HepG2 (cell line): ENCODE data around the gene KCNH8. TPM values are rescaled to one million over a fixed set of nuclear protein-coding genes. Genes with fewer than 3 reads are reported as not detected.

Experiments used
- ATAC-seq: fragments of 200-7000 bp; cut with Tn5 transposase; 3 replicates; pipeline ENCODE4 v1.9.1; 2020; ENCODE audit warnings: mild to moderate bottlenecking, moderate library complexity
- BruUV-seq: library from RNA; stranded (reverse); fragments of 400-500 nt; replicated peaks from 2 replicates; lab custom pipeline; 2021; lab: Mats Ljungman, UMichigan
- CTCF ChIA-PET: fragments of 300-600 bp; formaldehyde crosslinking; extraction: SDS; loops from one replicate; lab custom pipeline; 2021; ENCODE audit warnings: low total read pairs, inconsistent platforms, low intra/inter-chr PET ratio; lab: Yijun Ruan, JAX
- POLR2A ChIA-PET: fragments of 350-600 bp; sonication (Branson Sonifier 250); formaldehyde crosslinking; loops from one replicate; lab custom pipeline; 2020; ENCODE audit warnings: antibody characterized with exemption, inconsistent platforms; lab: Yijun Ruan, JAX
- DNase-seq: peaks from one replicate; pipeline ENCODE4 v3.0.0-alpha.2; 2015; ENCODE audit warnings: low spot score
- FAIRE-seq: peaks from 3 replicates; lab custom pipeline; 2011; peaks lifted over from hg19 to GRCh38; lab: Jason Lieb, UNC
- H2AFZ ChIP-seq: one replicate; pipeline ENCODE4 v1.6.1; 2011; ENCODE audit warnings: low read length, inconsistent platforms
- H3K27ac ChIP-seq: fragments of 300-600 bp; 3 replicates; pipeline ENCODE4 v1.8.0; 2011; ENCODE audit warnings: mixed run types, mild to moderate bottlenecking, mixed read lengths, low read length, inconsistent platforms; ENCODE audit not compliant: insufficient read depth; ENCODE audit errors: extremely low read length
- H3K27me3 ChIP-seq, 2 experiments: fragments of 200-600 bp in 1 of 2; 2 replicates in 1 of 2; 3 replicates in 1 of 2; pipeline versions ENCODE4 v1.6.0 to v1.8.0; 2011; ENCODE audit warnings: low read length in 2 of 2, mild to moderate bottlenecking in 2 of 2, moderate library complexity in 2 of 2, inconsistent platforms in 1 of 2; ENCODE audit not compliant: insufficient read depth in 2 of 2, control insufficient read depth in 1 of 2
- H3K36me3 ChIP-seq, 2 experiments: fragments of 200-600 bp in 1 of 2; replicated peaks in 1 of 2; 2 replicates in 1 of 2; 3 replicates in 1 of 2; pipeline versions ENCODE4 v1.5.1 to v1.8.0; 2011; ENCODE audit warnings: low read length in 2 of 2, inconsistent platforms in 1 of 2; ENCODE audit not compliant: insufficient read depth in 2 of 2, control insufficient read depth in 1 of 2
- H3K4me1 ChIP-seq: 2 replicates; pipeline ENCODE4 v1.5.1; 2012; ENCODE audit warnings: low read length, inconsistent platforms; ENCODE audit not compliant: insufficient read depth
- H3K4me2 ChIP-seq: 2 replicates; pipeline ENCODE4 v1.6.0; 2011; ENCODE audit warnings: low read depth, low read length, inconsistent platforms
- H3K4me3 ChIP-seq, 3 experiments: fragments of 200-600 bp in 1 of 3; sonication (generic), shearing (Covaris generic) in 1 of 3; replicated peaks in 1 of 3; 2 replicates each; pipeline ENCODE4 v1.5.1; 2011 to 2016; ENCODE audit warnings: low read length in 3 of 3, inconsistent platforms in 2 of 3, low read depth in 2 of 3, mild to moderate bottlenecking in 2 of 3, control low read depth in 1 of 3, mixed read lengths in 1 of 3; ENCODE audit not compliant: insufficient read depth in 1 of 3
- H3K79me2 ChIP-seq: one replicate; pipeline ENCODE4 v1.6.1; 2011; ENCODE audit warnings: low read length, inconsistent platforms; ENCODE audit not compliant: insufficient read depth
- H3K9ac ChIP-seq: 2 replicates; pipeline ENCODE4 v1.6.0; 2011; ENCODE audit warnings: mild to moderate bottlenecking, low read depth, low read length, inconsistent platforms; ENCODE audit not compliant: insufficient read depth
- H3K9me3 ChIP-seq: 2 replicates; pipeline ENCODE4 v1.5.1; 2012; ENCODE audit warnings: mild to moderate bottlenecking, low read length
- H4K20me1 ChIP-seq: 2 replicates; pipeline ENCODE4 v1.6.0; 2011; ENCODE audit warnings: inconsistent platforms, mild to moderate bottlenecking, low read length, moderate library complexity; ENCODE audit not compliant: insufficient read depth
- CREB1 ChIP-seq, 2 experiments: fragments of 450-650 bp in 1 of 2; IDR thresholded peaks; 2 replicates each; pipeline ENCODE4 v1.6.1; 2016 to 2017; ENCODE audit warnings: control low read depth in 1 of 2, mild to moderate bottlenecking in 1 of 2, missing compliant biosample characterization in 1 of 2, missing genetic modification characterization in 1 of 2
- DNMT3B ChIP-seq: conservative IDR thresholded peaks from 2 replicates; pipeline ENCODE4 v1.6.1; 2016; ENCODE audit warnings: missing biosample characterization, control low read depth
- FIP1L1 ChIP-seq: fragments of 200-400 bp; formaldehyde crosslinking; IDR thresholded peaks from 2 replicates; pipeline ENCODE4 v1.6.1; 2018; ENCODE audit warnings: low read depth, mild to moderate bottlenecking, low read length, moderate library complexity, borderline replicate concordance; ENCODE audit not compliant: insufficient read depth
- GZF1 ChIP-seq: sonication (generic); formaldehyde crosslinking; IDR thresholded peaks from 2 replicates; pipeline ENCODE4 v1.5.1; 2020; ENCODE audit warnings: mild to moderate bottlenecking, missing genetic modification reagents
- ISL2 ChIP-seq: sonication (generic); formaldehyde crosslinking; IDR thresholded peaks from 2 replicates; pipeline ENCODE4 v1.5.0; 2020; ENCODE audit warnings: missing genetic modification reagents
- JUN ChIP-seq: sonication (generic); formaldehyde crosslinking; IDR thresholded peaks from 2 replicates; pipeline ENCODE4 v1.4.0; 2020; ENCODE audit warnings: mild to moderate bottlenecking, missing genetic modification reagents
- MIXL1 ChIP-seq: IDR thresholded peaks from 2 replicates; pipeline ENCODE4 v1.6.1; 2016
- NCOR1 ChIP-seq: fragments of 200-600 bp; sonication (generic); IDR thresholded peaks from 2 replicates; pipeline ENCODE4 v1.7.0; 2017; ENCODE audit warnings: antibody characterized with exemption, low read length, borderline replicate concordance
- ZNF44 ChIP-seq: sonication (generic); formaldehyde crosslinking; IDR thresholded peaks from 2 replicates; pipeline ENCODE4 v1.5.1; 2020; ENCODE audit warnings: mild to moderate bottlenecking, missing genetic modification reagents
- ZNF460 ChIP-seq: sonication (generic); formaldehyde crosslinking; IDR thresholded peaks from 2 replicates; pipeline ENCODE4 v1.5.1; 2020; ENCODE audit warnings: missing genetic modification reagents, mild to moderate bottlenecking, borderline replicate concordance
- ZNF598 ChIP-seq: sonication (generic); formaldehyde crosslinking; IDR thresholded peaks from 2 replicates; pipeline ENCODE4 v1.5.1; 2020; ENCODE audit warnings: mild to moderate bottlenecking, missing genetic modification reagents, borderline replicate concordance
- ZNF615 ChIP-seq: sonication (generic); formaldehyde crosslinking; IDR thresholded peaks from 2 replicates; pipeline ENCODE4 v1.5.0; 2020; ENCODE audit warnings: mild to moderate bottlenecking, missing genetic modification reagents, borderline replicate concordance
- ZNF674 ChIP-seq: sonication (generic); formaldehyde crosslinking; IDR thresholded peaks from 2 replicates; pipeline ENCODE4 v1.5.0; 2020; ENCODE audit warnings: low read depth, mild to moderate bottlenecking, missing genetic modification reagents
- ZNF777 ChIP-seq: sonication (generic); formaldehyde crosslinking; IDR thresholded peaks from 2 replicates; pipeline ENCODE4 v1.4.0; 2020; ENCODE audit warnings: missing genetic modification reagents
- ZNF816 ChIP-seq: sonication (generic); formaldehyde crosslinking; IDR thresholded peaks from 2 replicates; pipeline ENCODE4 v1.8.0; 2022; ENCODE audit warnings: missing genetic modification reagents, mild to moderate bottlenecking, borderline replicate concordance
- WGBS: methylation state at CpG from one replicate; pipeline ENCODE4 v1.1.6; 2017; ENCODE audit warnings: low lambda C conversion rate; 5-methylcytosine and 5-hydroxymethylcytosine counted together
- in situ Hi-C: cut with HindIII; loops from 2 replicates; pipeline ENCODE4 v1.10.0; 2017; ENCODE audit warnings: low pct_unique_long_range_greater_than_20kb; ENCODE audit not compliant: extremely low pct_ligation_motif_present
- intact Hi-C: fragments of 100-400 bp; cut with micrococcal nuclease; formaldehyde crosslinking; loops from one replicate; pipeline ENCODE4 v1.10.0; 2022; ENCODE audit not compliant: unreplicated experiment
- polyA plus RNA-seq, 8 experiments: library from polyadenylated mRNA; depleted of rRNA in 3 of 8; stranded (reverse) in 7 of 8; unstranded in 1 of 8; fragments of >200 nt; fragmentation: Illumina TruSeq in 4 of 8; extraction: Trizol in 4 of 8; gene quantifications; 2 replicates each; pipeline versions ENCODE4 v1.2.1 to v1.2.3, GENCODE V29; 2011 to 2016; ENCODE audit warnings: low read depth in 4 of 8, missing spikeins in 1 of 8, mixed read lengths in 1 of 8; ENCODE audit not compliant: insufficient read depth in 1 of 8
- total RNA-seq, 5 experiments: library from RNA; depleted of rRNA; stranded (reverse); fragments of >200 nt; fragmentation: Illumina TruSeq; extraction: Trizol; gene quantifications; 2 replicates each; pipeline ENCODE4 v1.2.3, GENCODE V29; 2016; ENCODE audit warnings: low read depth in 1 of 5
- TF ChIP-seq, protein P1 (sequence below): fragments of 450-650 bp; IDR thresholded peaks from 2 replicates; pipeline ENCODE4 v1.6.1; 2016
- TF ChIP-seq, protein P2 (sequence below): sonication (generic); formaldehyde crosslinking; IDR thresholded peaks from 2 replicates; pipeline ENCODE4 v1.4.0; 2020; ENCODE audit warnings: low read depth, mild to moderate bottlenecking, missing genetic modification reagents

The KCNH8 gene
- total and polyA plus RNA-seq, 2 of the 13 experiments (the other 11 are each of a cell fraction or from before 2014, with no cell fraction given) = 0.04 TPM; not detected in 1

DNA sequence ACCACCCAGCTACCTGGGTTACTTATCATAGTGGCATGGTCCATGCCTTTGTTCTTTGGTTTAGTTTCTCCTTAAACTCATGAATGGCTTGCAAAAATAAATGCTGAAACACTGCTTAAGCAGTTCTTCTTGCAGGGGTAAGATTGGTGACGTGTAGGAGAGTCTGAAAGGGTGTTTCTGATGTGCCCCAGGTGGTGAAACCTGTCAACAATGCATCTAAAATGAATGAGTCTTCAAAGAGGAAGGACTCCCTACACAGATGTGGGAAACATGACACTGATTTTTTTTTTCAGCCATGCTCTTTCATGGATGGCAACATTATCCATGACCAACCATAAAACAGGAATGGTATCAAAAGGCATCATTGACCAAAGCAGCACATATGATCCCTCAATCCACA lies 72.0 kb downstream of the KCNH8 start:
- 0% methylated on average over 1 of the region's 1 CpG for WGBS

DNA sequence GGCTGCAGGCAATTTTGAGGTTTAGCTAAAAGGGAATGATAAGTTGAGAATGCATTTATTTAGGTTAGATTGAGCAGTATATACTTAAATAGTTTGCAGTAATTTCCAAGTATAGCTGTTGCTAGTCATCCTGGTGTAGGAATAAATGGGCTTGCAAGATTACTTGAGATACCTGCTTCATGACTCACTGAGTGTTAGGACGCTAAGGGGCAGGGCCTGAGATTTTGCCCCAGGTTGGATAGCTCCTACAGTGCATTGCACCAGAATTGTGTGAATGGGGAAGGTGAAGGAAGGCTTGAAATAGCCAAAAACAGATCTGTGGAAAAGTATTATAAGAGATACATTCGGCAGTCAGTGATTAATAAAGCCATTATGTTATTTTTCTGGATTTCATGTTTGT lies 72.8 kb downstream of the KCNH8 start:
- H3K9me3 ChIP-seq = no peaks in the 10 kb centered on the region
- no TSS peak for BruUV-seq
- ChIA-PET CTCF (no interaction called here), POLR2A (no interaction called here)
- H3K9ac ChIP-seq = no peak overlapping the region
- H3K4me3 ChIP-seq = no peak overlapping the region
- H3K79me2 ChIP-seq = no peaks in the 10 kb centered on the region
- FAIRE-seq (no peak), DNase-seq (no peak), ATAC-seq (no peak)
- no peak overlapping the region for H2AFZ ChIP-seq
- H3K36me3 ChIP-seq = no peaks in the 10 kb centered on the region
- H3K4me2 ChIP-seq = no peak overlapping the region
- in situ Hi-C loops (no loop called here), intact Hi-C loops (no loop called here)
- no peak overlapping the region for H3K27ac ChIP-seq
- no peak for TF ChIP-seq ZNF674 (CRISPR knock-in tag)
- no peak for TF ChIP-seq FIP1L1
- no peak for TF ChIP-seq ISL2 (CRISPR knock-in tag)
- no peak for TF ChIP-seq ZNF44 (CRISPR knock-in tag)
- no peak for TF ChIP-seq MIXL1 (CRISPR knock-in tag)
- no peak for TF ChIP-seq ZNF777 (CRISPR knock-in tag)
- no peak for TF ChIP-seq GZF1 (CRISPR knock-in tag)
- no peak for TF ChIP-seq ZNF816 (CRISPR knock-in tag)
- no peak for TF ChIP-seq JUN (CRISPR knock-in tag)
- TF ChIP-seq ZNF460 (CRISPR knock-in tag) = no peak
- no peak for TF ChIP-seq NCOR1
- TF ChIP-seq, protein P1, sequence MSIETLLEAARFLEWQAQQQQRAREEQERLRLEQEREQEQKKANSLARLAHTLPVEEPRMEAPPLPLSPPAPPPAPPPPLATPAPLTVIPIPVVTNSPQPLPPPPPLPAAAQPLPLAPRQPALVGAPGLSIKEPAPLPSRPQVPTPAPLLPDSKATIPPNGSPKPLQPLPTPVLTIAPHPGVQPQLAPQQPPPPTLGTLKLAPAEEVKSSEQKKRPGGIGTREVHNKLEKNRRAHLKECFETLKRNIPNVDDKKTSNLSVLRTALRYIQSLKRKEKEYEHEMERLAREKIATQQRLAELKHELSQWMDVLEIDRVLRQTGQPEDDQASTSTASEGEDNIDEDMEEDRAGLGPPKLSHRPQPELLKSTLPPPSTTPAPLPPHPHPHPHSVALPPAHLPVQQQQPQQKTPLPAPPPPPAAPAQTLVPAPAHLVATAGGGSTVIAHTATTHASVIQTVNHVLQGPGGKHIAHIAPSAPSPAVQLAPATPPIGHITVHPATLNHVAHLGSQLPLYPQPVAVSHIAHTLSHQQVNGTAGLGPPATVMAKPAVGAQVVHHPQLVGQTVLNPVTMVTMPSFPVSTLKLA = no peak
- TF ChIP-seq, protein P2, sequence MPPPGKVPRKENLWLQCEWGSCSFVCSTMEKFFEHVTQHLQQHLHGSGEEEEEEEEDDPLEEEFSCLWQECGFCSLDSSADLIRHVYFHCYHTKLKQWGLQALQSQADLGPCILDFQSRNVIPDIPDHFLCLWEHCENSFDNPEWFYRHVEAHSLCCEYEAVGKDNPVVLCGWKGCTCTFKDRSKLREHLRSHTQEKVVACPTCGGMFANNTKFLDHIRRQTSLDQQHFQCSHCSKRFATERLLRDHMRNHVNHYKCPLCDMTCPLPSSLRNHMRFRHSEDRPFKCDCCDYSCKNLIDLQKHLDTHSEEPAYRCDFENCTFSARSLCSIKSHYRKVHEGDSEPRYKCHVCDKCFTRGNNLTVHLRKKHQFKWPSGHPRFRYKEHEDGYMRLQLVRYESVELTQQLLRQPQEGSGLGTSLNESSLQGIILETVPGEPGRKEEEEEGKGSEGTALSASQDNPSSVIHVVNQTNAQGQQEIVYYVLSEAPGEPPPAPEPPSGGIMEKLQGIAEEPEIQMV (CRISPR knock-in tag) = no peak
- no peak for TF ChIP-seq ZNF615
- no peak for TF ChIP-seq DNMT3B (CRISPR knock-in tag)
- no peaks in the 10 kb centered on the region for H3K4me1 ChIP-seq
- no peaks in the 10 kb centered on the region for H4K20me1 ChIP-seq
- 6% methylated on average over 2 of the region's 2 CpGs for WGBS
- no peaks in the 10 kb centered on the region for H3K27me3 ChIP-seq

More for the DNA sequence above, 72.0 kb downstream of the KCNH8 start:
- POLR2A ChIA-PET = no interaction called here
- Histone ChIP-seq H3K9me3 (no peaks in the 10 kb centered on the region), H3K4me1 (no peaks in the 10 kb centered on the region), H3K36me3 (no peaks in the 10 kb centered on the region), H3K4me3 (no peak overlapping the region), H3K27me3 (no peaks in the 10 kb centered on the region), H3K9ac (no peak overlapping the region), H2AFZ (no peak overlapping the region)
- intact Hi-C loops = no loop called here
- ATAC-seq (no peak), FAIRE-seq (no peak)
- CTCF ChIA-PET = no interaction called here
- in situ Hi-C loops = no loop called here
- no peak for TF ChIP-seq ZNF598 (CRISPR knock-in tag)
- peak; percentile 5; the same call in 1 of the 2 replicates for TF ChIP-seq CREB1 (IDR thresholded peaks at IDR 0.05)
- no peak for TF ChIP-seq CREB1 (CRISPR knock-in tag; IDR thresholded peaks at IDR 0.05)
- TF ChIP-seq, all 625 proteins: peak for 1
- DNase-seq = no peak
- Histone ChIP-seq H3K79me2 (no peaks in the 10 kb centered on the region), H3K27ac (no peak overlapping the region), H3K4me2 (no peak overlapping the region), H4K20me1 (no peaks in the 10 kb centered on the region)
- no TSS peak for BruUV-seq
